SU-DHL-6 (cell line): Measurements from ENCODE around the gene P4HA1.

ENCODE experiments used
- H2AFZ ChIP-seq: fragments of 200-600 bp; sonication (generic); 2 replicates; pipeline ENCODE4 v1.6.1; 2014; ENCODE audit warnings: low read depth, mild to moderate bottlenecking, moderate library complexity, mixed read lengths, antibody characterized with exemption, low read length; ENCODE audit not compliant: severe bottlenecking
- H3F3A ChIP-seq: fragments of 200-600 bp; shearing (Covaris generic); 2 replicates; pipeline ENCODE4 v1.6.0; 2016; ENCODE audit warnings: antibody characterized with exemption, mild to moderate bottlenecking; ENCODE audit not compliant: insufficient read depth
- H3K27ac ChIP-seq: fragments of 200-600 bp; sonication (generic); 2 replicates; pipeline ENCODE4 v1.5.1; 2016; ENCODE audit warnings: low read depth, mild to moderate bottlenecking, low read length, moderate library complexity, mixed read lengths
- H3K27me3 ChIP-seq: fragments of 200-600 bp; sonication (generic), shearing (Covaris generic); 2 replicates; pipeline ENCODE4 v1.6.0; 2014; ENCODE audit warnings: mild to moderate bottlenecking, low read length
- H3K36me3 ChIP-seq: fragments of 200-600 bp; sonication (generic); 2 replicates; pipeline ENCODE4 v1.6.1; 2014; ENCODE audit warnings: mild to moderate bottlenecking, low read length, mixed read lengths
- H3K4me2 ChIP-seq: fragments of 300-600, 200-600 bp; shearing (Covaris generic), sonication (generic); 2 replicates; pipeline ENCODE4 v1.6.0; 2014; ENCODE audit warnings: low read length, low read depth, mild to moderate bottlenecking; ENCODE audit not compliant: poor library complexity, severe bottlenecking
- H3K4me3 ChIP-seq: fragments of 200-600 bp; sonication (generic); 2 replicates; pipeline ENCODE4 v1.5.1; 2014; ENCODE audit warnings: antibody characterized with exemption, low read length, mild to moderate bottlenecking, mixed read lengths; ENCODE audit not compliant: insufficient read depth, poor library complexity, severe bottlenecking
- H3K79me2 ChIP-seq: fragments of 200-600 bp; sonication (generic); 2 replicates; pipeline ENCODE4 v1.6.1; 2014; ENCODE audit warnings: mild to moderate bottlenecking, low read length, moderate library complexity; ENCODE audit not compliant: insufficient read depth
- H3K9ac ChIP-seq: fragments of 200-600 bp; sonication (generic); 2 replicates; pipeline ENCODE4 v1.7.0; 2014; ENCODE audit warnings: mild to moderate bottlenecking, low read length
- H3K9me2 ChIP-seq: fragments of 200-600 bp; sonication (generic); replicated peaks from 2 replicates; pipeline ENCODE4 v1.6.1; 2014; ENCODE audit warnings: low read length; ENCODE audit not compliant: insufficient read depth
- H3K9me3 ChIP-seq: fragments of 200-600 bp; sonication (generic); 2 replicates; pipeline ENCODE4 v1.6.1; 2014; ENCODE audit warnings: low read length, mixed read lengths; ENCODE audit not compliant: insufficient read depth
- H4K20me1 ChIP-seq: fragments of 200-600 bp; sonication (generic); 2 replicates; pipeline ENCODE4 v1.6.1; 2014; ENCODE audit warnings: low read depth, mild to moderate bottlenecking, antibody characterized with exemption, low read length, moderate library complexity, mixed read lengths
- EZH2phosphoT487 ChIP-seq: fragments of 200-600 bp; sonication (generic), shearing (Covaris generic); conservative IDR thresholded peaks from 2 replicates; pipeline ENCODE4 v1.6.1; 2018; ENCODE audit warnings: mild to moderate bottlenecking, antibody characterized with exemption, low read length, moderate library complexity, mixed read lengths
- TF ChIP-seq, protein P1 (sequence below): fragments of 200-600 bp; sonication (generic); IDR thresholded peaks from one replicate; pipeline ENCODE4 v1.5.1; 2017; ENCODE audit warnings: antibody characterized with exemption, mild to moderate bottlenecking, low read length, moderate library complexity; ENCODE audit not compliant: insufficient read depth, poor library complexity, severe bottlenecking

Gene P4HA1

DNA sequence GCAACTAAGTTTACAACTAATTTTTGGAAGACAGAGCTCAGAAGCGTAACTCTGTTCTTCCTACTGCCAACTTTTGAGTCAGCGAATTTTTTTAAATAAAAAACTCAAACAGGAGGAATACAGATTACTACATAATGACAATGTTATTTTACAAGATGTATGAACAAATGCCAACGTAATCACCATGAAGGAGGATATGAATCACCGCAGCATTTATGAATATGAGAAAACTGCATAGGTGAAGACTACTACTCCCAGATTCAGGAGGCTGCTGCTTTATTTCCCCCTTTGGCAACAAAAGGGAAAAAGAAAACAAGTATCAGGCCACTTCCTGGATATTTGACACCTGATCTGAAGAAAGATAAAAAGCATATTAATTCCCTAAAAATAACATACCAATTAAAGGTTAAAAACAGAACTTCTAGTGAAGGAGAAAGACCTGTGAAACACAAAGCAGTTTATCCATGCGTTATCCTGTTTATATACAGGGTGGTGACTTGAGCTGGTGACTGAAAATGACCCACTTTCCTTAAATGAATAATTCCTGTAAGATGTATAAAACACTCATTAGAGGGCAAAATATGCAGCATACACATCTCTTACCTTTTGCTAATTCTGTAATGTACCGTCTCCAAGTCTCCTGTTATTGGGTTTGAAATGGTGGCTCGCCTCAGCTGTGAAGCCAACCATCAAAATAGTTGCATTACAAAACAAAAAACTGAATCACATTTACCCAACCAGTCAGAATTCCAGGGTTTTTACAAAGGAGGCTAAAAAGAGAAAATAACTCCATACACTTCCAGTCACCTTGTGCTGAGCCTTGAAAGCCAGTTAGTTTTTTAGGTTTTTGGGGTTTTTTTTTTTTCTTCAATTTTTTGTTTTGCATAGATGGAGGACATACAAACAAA lies 52.0 kb downstream of the P4HA1 start:
- H3K36me3 ChIP-seq = peaks cover 58% of the 10 kb centered on the region; the same call in 1 of the 2 replicates

DNA sequence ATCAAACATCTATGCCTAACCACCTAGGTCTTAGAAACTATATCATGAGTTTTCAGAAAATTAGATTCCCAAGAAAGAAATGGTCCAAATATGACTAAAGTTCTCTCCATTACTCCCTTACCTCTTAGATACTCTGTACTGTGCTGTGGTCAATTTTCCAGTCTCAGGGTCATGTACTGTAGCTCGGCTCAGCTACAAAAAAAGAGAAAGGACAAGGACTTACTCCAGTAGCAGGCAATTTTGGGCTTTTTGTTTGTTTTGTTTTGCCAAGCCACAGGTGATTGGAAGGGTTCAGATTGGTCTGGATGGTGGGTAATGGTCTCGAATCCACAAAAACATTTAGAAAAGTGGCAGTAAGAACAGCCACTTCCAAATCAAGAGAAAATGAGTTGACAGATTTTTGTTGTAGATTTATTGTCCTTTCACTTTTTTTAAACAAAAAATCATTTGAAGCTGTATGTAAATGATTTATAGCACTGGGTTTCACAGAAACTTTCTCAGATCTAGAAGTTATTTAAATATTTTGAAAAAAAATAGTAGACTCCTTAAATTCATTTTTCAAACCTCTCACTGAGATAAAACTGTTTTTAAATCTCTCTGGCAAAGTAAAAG lies 52.8 kb downstream of the P4HA1 start:
- Histone ChIP-seq H3K27me3 (no peaks in the 10 kb centered on the region), H3K4me3 (no peak overlapping the region), H3K9ac (no peak overlapping the region), H4K20me1 (no peaks in the 10 kb centered on the region), H3K9me2 (no peaks in the 10 kb centered on the region), H3K9me3 (no peaks in the 10 kb centered on the region), H3F3A (peaks cover 6% of the 10 kb centered on the region; the same call in 1 of the 2 replicates), H3K79me2 (no peaks in the 10 kb centered on the region), H3K36me3 (peaks cover 54% of the 10 kb centered on the region; the same call in 1 of the 2 replicates), H3K27ac (no peak overlapping the region), H2AFZ (no peak overlapping the region), H3K4me2 (no peak overlapping the region)
- TF ChIP-seq, protein P1, sequence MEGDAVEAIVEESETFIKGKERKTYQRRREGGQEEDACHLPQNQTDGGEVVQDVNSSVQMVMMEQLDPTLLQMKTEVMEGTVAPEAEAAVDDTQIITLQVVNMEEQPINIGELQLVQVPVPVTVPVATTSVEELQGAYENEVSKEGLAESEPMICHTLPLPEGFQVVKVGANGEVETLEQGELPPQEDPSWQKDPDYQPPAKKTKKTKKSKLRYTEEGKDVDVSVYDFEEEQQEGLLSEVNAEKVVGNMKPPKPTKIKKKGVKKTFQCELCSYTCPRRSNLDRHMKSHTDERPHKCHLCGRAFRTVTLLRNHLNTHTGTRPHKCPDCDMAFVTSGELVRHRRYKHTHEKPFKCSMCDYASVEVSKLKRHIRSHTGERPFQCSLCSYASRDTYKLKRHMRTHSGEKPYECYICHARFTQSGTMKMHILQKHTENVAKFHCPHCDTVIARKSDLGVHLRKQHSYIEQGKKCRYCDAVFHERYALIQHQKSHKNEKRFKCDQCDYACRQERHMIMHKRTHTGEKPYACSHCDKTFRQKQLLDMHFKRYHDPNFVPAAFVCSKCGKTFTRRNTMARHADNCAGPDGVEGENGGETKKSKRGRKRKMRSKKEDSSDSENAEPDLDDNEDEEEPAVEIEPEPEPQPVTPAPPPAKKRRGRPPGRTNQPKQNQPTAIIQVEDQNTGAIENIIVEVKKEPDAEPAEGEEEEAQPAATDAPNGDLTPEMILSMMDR = no peak
- TF ChIP-seq EZH2phosphoT487 = no peak

More for the DNA sequence above, 52.0 kb downstream of the P4HA1 start:
- no peaks in the 10 kb centered on the region for H3K27me3 ChIP-seq
- H3K9ac ChIP-seq = no peak overlapping the region
- H3K9me2 ChIP-seq = no peaks in the 10 kb centered on the region
- H3F3A ChIP-seq = peaks cover 6% of the 10 kb centered on the region; the same call in 1 of the 2 replicates
- H3K79me2 ChIP-seq = no peaks in the 10 kb centered on the region
- no peak overlapping the region for H3K4me2 ChIP-seq
- H3K27ac ChIP-seq = no peak overlapping the region
- H3K4me3 ChIP-seq = no peak overlapping the region
- no peaks in the 10 kb centered on the region for H3K9me3 ChIP-seq
- TF ChIP-seq, protein P1 = no peak
- TF ChIP-seq EZH2phosphoT487 = no peak
- no peak overlapping the region for H2AFZ ChIP-seq
- no peaks in the 10 kb centered on the region for H4K20me1 ChIP-seq

DNA sequence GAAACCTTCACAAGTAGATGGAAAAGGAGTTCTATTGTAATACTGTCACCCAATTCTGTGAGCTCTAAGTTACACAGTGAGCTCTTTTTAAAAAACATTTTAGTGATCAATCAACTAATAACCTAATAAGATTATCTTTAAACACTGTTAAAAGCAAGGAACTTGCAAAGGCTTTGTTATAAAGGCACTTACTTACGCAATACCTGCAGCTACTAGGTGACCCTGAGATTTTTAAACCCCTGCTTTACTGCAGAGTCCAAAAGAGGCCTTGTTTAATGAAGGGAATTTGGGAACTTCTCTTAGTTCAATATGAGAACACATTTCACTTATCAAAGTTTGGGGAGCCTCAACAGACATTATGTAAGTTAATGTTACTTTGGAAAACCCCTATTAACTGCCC lies 53.3 kb downstream of the P4HA1 start:
- no peaks in the 10 kb centered on the region for H4K20me1 ChIP-seq
- H3K4me3 ChIP-seq = no peak overlapping the region
- no peak overlapping the region for H3K4me2 ChIP-seq
- no peaks in the 10 kb centered on the region for H3K27me3 ChIP-seq
- no peaks in the 10 kb centered on the region for H3K79me2 ChIP-seq
- no peak overlapping the region for H2AFZ ChIP-seq
- TF ChIP-seq EZH2phosphoT487 = no peak
- TF ChIP-seq, protein P1 = no peak
- no peak overlapping the region for H3K9ac ChIP-seq
- H3F3A ChIP-seq = peaks cover 6% of the 10 kb centered on the region; the same call in 1 of the 2 replicates
- H3K36me3 ChIP-seq = peaks cover 54% of the 10 kb centered on the region; the same call in 1 of the 2 replicates
- H3K9me2 ChIP-seq = no peaks in the 10 kb centered on the region
- no peaks in the 10 kb centered on the region for H3K9me3 ChIP-seq
- H3K27ac ChIP-seq = no peak overlapping the region
